BLaER1 (cell line): ENCODE results near the gene UNC79.

Experiments
- H3K27ac ChIP-seq: shearing (Covaris generic); formaldehyde crosslinking; 2 replicates; pipeline ENCODE4 v1.8.1; 2022
- H3K27me3 ChIP-seq: shearing (Covaris generic); formaldehyde crosslinking; 2 replicates; pipeline ENCODE4 v1.8.1; 2022
- H3K36me3 ChIP-seq: shearing (Covaris generic); formaldehyde crosslinking; 2 replicates; pipeline ENCODE4 v1.8.1; 2022
- H3K4me1 ChIP-seq: shearing (Covaris generic); formaldehyde crosslinking; 2 replicates; pipeline ENCODE4 v1.8.1; 2022
- H3K4me2 ChIP-seq: shearing (Covaris generic); formaldehyde crosslinking; 2 replicates; pipeline ENCODE4 v1.8.1; 2022
- H3K4me3 ChIP-seq: shearing (Covaris generic); formaldehyde crosslinking; 2 replicates; pipeline ENCODE4 v1.8.1; 2022
- H3K9ac ChIP-seq: shearing (Covaris generic); formaldehyde crosslinking; 2 replicates; pipeline ENCODE4 v1.8.1; 2022
- H3K9me3 ChIP-seq: shearing (Covaris generic); formaldehyde crosslinking; 2 replicates; pipeline ENCODE4 v1.8.1; 2022
- H4K20me1 ChIP-seq: shearing (Covaris generic); formaldehyde crosslinking; 2 replicates; pipeline ENCODE4 v1.8.1; 2022
- Cebpa-rat ChIP-seq: shearing (Covaris generic); IDR thresholded peaks from 2 replicates; pipeline ENCODE4 v1.8.1; 2022

UNC79 gene

GRCh38 chr14:93648440-93649168 is 217.9 kb downstream of the UNC79 start:
- H4K20me1 ChIP-seq: no peaks in the 10 kb centered on the region
- no peak for TF ChIP-seq Cebpa-rat
- H3K4me2 ChIP-seq: no peak overlapping the region
- no peaks in the 10 kb centered on the region for H3K4me1 ChIP-seq
- H3K36me3 ChIP-seq: no peaks in the 10 kb centered on the region
- no peaks in the 10 kb centered on the region for H3K27me3 ChIP-seq
- H3K9me3 ChIP-seq: no peaks in the 10 kb centered on the region
- H3K4me3 ChIP-seq: no peak overlapping the region
- no peak overlapping the region for H3K27ac ChIP-seq
- no peak overlapping the region for H3K9ac ChIP-seq

DNA sequence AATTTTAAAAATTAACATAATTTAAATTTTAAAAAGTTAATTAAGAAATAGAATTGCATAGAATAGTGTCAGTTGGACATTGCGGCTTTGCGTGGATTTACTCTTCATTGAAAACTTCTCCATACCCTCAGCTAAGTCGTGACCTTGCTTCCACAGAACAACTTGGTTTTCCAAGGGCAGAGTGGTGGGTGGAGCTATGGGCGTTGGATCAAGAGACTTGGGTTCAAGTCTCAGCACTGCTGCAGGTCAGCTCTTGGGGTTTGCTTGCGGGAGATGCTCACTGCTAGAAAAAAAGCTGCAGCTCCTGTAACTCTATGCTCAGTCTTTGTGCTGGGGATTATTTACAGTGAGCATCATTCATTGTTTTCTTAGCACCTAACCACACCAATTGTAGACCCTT is 223.9 kb downstream of the UNC79 start:
- no peaks in the 10 kb centered on the region for H4K20me1 ChIP-seq
- H3K9ac ChIP-seq: no peak overlapping the region
- no peak overlapping the region for H3K4me3 ChIP-seq
- no peak for TF ChIP-seq Cebpa-rat
- H3K9me3 ChIP-seq: no peaks in the 10 kb centered on the region
- H3K27ac ChIP-seq: no peak overlapping the region
- H3K36me3 ChIP-seq: no peaks in the 10 kb centered on the region
- H3K4me2 ChIP-seq: no peak overlapping the region
- no peaks in the 10 kb centered on the region for H3K27me3 ChIP-seq
- H3K4me1 ChIP-seq: peaks cover 14% of the 10 kb centered on the region

DNA sequence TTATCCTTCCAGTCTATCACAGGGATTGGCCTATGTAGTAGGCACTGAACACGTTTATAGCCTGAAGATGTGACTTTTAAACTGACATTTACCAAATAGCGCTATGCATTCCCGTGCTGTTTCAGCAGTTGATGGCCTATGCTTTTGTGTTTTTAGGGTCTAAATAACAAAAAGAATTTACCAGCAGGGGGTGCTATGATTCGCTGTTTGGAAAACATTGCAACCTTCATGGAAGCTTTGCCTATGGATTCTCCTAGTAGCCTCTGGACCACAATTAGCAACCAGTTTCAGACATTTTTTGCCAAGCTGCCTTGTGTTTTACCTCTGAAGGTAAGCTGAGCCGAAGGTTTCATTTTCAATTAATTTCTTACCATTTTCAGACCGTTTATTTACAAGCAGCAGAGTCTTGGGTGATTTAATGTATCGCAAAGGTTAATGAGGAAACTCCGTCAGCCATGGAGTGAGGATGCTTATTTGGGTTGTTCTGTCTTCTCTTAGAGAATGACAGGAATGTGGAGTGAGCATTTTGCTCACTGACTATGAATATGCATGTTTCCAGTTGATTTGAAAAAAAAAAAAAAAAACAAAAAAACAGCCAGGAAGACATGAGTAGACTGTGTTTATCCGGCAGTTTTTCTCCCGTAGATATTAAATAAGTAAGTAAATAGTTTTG is 224.5 kb downstream of the UNC79 start:
- Histone ChIP-seq H3K4me2 (no peak overlapping the region), H3K4me3 (no peak overlapping the region), H3K27ac (no peak overlapping the region), H3K27me3 (no peaks in the 10 kb centered on the region), H3K36me3 (no peaks in the 10 kb centered on the region), H3K9ac (no peak overlapping the region), H3K4me1 (peaks cover 14% of the 10 kb centered on the region), H3K9me3 (no peaks in the 10 kb centered on the region), H4K20me1 (no peaks in the 10 kb centered on the region)
- no peak for TF ChIP-seq Cebpa-rat

DNA sequence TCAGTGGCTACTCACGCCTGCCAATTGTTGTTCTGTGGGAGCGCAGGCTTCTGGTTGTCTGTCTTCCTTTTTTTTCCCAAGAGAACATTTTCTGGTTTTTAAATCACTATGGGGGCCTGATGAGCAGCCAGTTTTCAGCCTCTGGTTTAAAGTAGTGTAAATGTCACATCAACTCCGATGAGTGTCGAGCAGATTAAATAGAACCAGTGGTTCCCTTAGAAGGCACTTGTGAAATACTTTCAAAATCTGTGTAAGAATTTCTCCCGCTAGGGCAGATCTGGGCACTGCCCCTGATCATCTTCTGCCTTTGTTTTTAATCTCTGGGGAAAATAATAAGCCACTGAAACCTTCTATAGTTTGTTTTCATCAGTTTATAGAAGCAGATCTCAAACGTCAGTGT is 227.1 kb downstream of the UNC79 start:
- Histone ChIP-seq H3K4me3 (no peak overlapping the region), H3K4me1 (peaks cover 14% of the 10 kb centered on the region), H3K9ac (no peak overlapping the region), H3K9me3 (no peaks in the 10 kb centered on the region), H3K27me3 (no peaks in the 10 kb centered on the region), H3K4me2 (peak overlapping the region; percentile 60), H3K36me3 (no peaks in the 10 kb centered on the region), H4K20me1 (no peaks in the 10 kb centered on the region), H3K27ac (no peak overlapping the region)
- TF ChIP-seq Cebpa-rat: no peak

GRCh38 chr14:93663317-93663716 is 232.6 kb downstream of the UNC79 start:
- Histone ChIP-seq H3K4me2 (no peak overlapping the region), H3K4me3 (no peak overlapping the region), H4K20me1 (no peaks in the 10 kb centered on the region), H3K4me1 (peaks cover 5% of the 10 kb centered on the region), H3K27ac (no peak overlapping the region), H3K27me3 (no peaks in the 10 kb centered on the region), H3K9ac (no peak overlapping the region), H3K9me3 (peaks cover 30% of the 10 kb centered on the region), H3K36me3 (no peaks in the 10 kb centered on the region)
- no peak for TF ChIP-seq Cebpa-rat

GRCh38 chr14:93665169-93665568 is 234.4 kb downstream of the UNC79 start:
- TF ChIP-seq Cebpa-rat: no peak
- H3K4me3 ChIP-seq: no peak overlapping the region
- no peak overlapping the region for H3K27ac ChIP-seq
- H3K4me2 ChIP-seq: no peak overlapping the region
- H3K9me3 ChIP-seq: peaks cover 32% of the 10 kb centered on the region
- no peak overlapping the region for H3K9ac ChIP-seq
- H3K27me3 ChIP-seq: no peaks in the 10 kb centered on the region
- H3K4me1 ChIP-seq: no peaks in the 10 kb centered on the region
- no peaks in the 10 kb centered on the region for H4K20me1 ChIP-seq
- H3K36me3 ChIP-seq: no peaks in the 10 kb centered on the region

DNA sequence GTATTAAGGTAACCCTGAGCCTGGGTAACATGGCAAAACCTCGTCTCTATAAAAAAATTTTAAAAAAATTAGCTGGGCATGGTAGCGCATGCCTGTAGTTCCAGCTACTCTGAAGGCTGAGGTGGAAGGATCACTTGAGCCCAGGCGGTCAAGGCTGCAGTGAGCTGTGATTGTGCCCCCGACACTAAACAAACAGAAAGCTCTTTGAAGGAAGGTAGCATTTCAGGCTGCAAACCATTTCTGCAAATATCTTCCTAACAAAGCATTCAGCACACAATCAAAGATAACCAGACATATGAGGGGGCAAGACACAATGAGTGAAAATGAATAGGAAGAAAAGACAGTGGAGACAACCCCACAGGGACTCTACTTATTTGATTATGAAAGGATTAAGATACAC is 238.9 kb downstream of the UNC79 start:
- Histone ChIP-seq H3K27ac (no peak overlapping the region), H3K9ac (no peak overlapping the region), H4K20me1 (no peaks in the 10 kb centered on the region), H3K27me3 (no peaks in the 10 kb centered on the region), H3K4me2 (no peak overlapping the region), H3K4me1 (no peaks in the 10 kb centered on the region), H3K36me3 (no peaks in the 10 kb centered on the region), H3K9me3 (peaks cover 25% of the 10 kb centered on the region), H3K4me3 (no peak overlapping the region)
- TF ChIP-seq Cebpa-rat: no peak

DNA sequence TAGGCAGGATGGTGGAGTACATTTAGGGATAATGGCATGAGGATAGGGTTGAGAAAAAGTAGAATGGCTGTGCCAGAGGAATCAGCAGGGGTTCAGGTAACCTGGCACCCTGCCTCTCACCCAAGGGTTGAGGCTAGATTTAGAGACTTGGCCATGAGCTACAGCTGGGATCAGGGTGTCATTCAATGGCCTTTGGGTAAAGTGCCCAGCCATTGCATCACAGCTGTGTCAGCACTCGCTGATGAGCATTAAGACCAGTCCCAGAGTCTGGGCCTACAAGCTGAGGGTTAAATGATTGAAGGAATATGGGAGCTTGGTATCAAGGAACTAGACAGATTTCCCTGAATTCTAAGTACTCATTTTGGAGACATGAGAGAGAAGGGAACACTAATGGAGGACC is 243.6 kb downstream of the UNC79 start:
- TF ChIP-seq Cebpa-rat: no peak
- H3K36me3 ChIP-seq: no peaks in the 10 kb centered on the region

GRCh38 chr14:93675651-93676050 is 244.9 kb downstream of the UNC79 start:
- Histone ChIP-seq H3K27me3 (no peaks in the 10 kb centered on the region), H3K27ac (no peak overlapping the region), H3K36me3 (no peaks in the 10 kb centered on the region), H3K4me2 (no peak overlapping the region), H4K20me1 (no peaks in the 10 kb centered on the region), H3K4me1 (no peaks in the 10 kb centered on the region), H3K9ac (no peak overlapping the region), H3K4me3 (no peak overlapping the region), H3K9me3 (no peaks in the 10 kb centered on the region)
- TF ChIP-seq Cebpa-rat: no peak

More for the DNA sequence above, 243.6 kb downstream of the UNC79 start:
- no peaks in the 10 kb centered on the region for H3K4me1 ChIP-seq
- no peak overlapping the region for H3K27ac ChIP-seq
- no peak overlapping the region for H3K4me3 ChIP-seq
- H4K20me1 ChIP-seq: no peaks in the 10 kb centered on the region
- no peaks in the 10 kb centered on the region for H3K9me3 ChIP-seq
- H3K4me2 ChIP-seq: no peak overlapping the region
- H3K27me3 ChIP-seq: no peaks in the 10 kb centered on the region
- H3K9ac ChIP-seq: no peak overlapping the region

DNA sequence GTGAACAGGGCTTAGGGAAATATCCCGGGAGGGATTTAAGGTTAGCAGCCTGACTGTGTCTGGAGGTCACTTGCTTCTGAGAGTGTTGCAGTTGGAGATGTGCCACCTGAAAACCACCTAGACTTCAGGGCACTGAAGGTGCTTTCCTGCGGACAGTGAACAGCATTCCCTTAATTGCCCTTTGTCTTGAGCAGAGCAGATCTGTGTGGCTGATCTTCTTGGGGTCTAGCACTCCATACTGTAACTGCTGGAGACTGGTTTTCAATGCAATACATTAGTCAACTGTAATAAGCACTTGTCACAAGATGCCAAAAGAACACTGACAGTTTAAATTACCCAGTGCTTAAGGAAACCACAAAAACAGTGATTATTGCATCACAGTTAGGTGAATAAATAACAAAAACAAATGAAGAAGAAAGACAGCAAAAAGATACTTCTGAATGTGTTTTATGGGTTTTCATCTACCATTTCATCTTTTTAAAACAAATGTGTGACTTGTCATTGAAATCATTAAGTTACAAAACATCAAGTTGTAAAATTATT is 245.7 kb downstream of the UNC79 start:
- no peak for TF ChIP-seq Cebpa-rat
- H3K4me2 ChIP-seq: no peak overlapping the region

More for the DNA sequence above, 245.7 kb downstream of the UNC79 start:
- Histone ChIP-seq H3K27me3 (no peaks in the 10 kb centered on the region), H3K36me3 (no peaks in the 10 kb centered on the region), H3K27ac (no peak overlapping the region), H3K4me1 (no peaks in the 10 kb centered on the region), H4K20me1 (no peaks in the 10 kb centered on the region), H3K9ac (no peak overlapping the region), H3K9me3 (no peaks in the 10 kb centered on the region), H3K4me3 (no peak overlapping the region)
